Neural progenitor cell (in vitro differentiated cells): ENCODE data around the gene HSPA12B.

ENCODE experiments used
- EZH2 ChIP-seq: fragments of 200-600 bp; sonication (generic); IDR thresholded peaks from 2 replicates; pipeline ENCODE4 v1.6.1; 2017; ENCODE audit warnings: antibody characterized with exemption, mild to moderate bottlenecking, moderate library complexity
- TF ChIP-seq, protein P1 (sequence below): fragments of 200-600 bp; sonication (generic); IDR thresholded peaks from 2 replicates; pipeline ENCODE4 v1.5.1; 2017; ENCODE audit warnings: antibody characterized with exemption, mild to moderate bottlenecking

DNA sequence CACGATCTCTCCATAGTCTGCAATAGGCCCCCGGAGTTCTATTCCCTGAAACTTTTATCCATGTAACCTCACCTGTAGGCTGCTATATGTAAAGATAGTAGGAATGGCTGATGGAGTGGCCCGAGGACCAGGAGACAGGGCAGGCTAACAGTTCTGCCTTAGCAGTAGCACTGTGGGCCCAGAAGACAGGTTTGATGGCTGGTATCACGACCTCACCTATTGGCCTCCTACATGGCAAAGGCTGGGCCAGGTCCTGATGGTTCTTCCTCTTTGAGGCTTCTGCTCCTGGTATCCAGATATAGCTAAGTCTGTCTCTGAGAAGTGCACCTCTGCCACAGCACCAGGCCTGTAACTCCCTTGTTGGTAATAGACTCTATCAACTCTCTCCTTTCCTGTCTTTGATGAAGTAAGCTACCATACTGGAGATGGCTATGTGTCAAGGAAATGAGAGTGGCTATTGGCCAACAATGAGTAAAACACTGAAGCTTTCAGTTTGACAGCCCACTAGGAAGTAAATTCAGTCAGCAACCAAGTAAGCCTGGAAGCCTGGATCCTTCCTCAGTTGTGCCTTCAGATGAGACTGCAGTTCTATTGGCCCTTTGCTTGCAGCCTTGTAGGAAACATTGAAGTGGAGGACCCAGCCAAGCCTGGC is 43.1 kb downstream of the HSPA12B start:
- TF ChIP-seq, protein P1, sequence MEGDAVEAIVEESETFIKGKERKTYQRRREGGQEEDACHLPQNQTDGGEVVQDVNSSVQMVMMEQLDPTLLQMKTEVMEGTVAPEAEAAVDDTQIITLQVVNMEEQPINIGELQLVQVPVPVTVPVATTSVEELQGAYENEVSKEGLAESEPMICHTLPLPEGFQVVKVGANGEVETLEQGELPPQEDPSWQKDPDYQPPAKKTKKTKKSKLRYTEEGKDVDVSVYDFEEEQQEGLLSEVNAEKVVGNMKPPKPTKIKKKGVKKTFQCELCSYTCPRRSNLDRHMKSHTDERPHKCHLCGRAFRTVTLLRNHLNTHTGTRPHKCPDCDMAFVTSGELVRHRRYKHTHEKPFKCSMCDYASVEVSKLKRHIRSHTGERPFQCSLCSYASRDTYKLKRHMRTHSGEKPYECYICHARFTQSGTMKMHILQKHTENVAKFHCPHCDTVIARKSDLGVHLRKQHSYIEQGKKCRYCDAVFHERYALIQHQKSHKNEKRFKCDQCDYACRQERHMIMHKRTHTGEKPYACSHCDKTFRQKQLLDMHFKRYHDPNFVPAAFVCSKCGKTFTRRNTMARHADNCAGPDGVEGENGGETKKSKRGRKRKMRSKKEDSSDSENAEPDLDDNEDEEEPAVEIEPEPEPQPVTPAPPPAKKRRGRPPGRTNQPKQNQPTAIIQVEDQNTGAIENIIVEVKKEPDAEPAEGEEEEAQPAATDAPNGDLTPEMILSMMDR, result no peak
- no peak for TF ChIP-seq EZH2
